Activated naive CD8-positive, alpha-beta T cell treated with anti-CD3 and anti-CD28 coated beads, Interleukin-2, amount 10 ng/mL, durations not matched to agents 7 days and 5 days (primary cell): ENCODE results near the gene ATP2B2. TPM values are rescaled to one million over a fixed set of nuclear protein-coding genes. Genes with fewer than 3 reads are reported as not detected.

Source experiments
- ATAC-seq: fragments of 150-1000 bp; cut with Tn5 transposase; one replicate; pipeline ENCODE4 v1.10.0; 2021; ENCODE audit warnings: low read depth, moderate library complexity
- POLR2A ChIA-PET: fragments of 350-600 bp; sonication (Branson Sonifier 250); formaldehyde crosslinking; loops from one replicate; lab custom pipeline; 2021; ENCODE audit warnings: antibody characterized with exemption; lab: Charles Lee
- DNase-seq: peaks from one replicate; pipeline ENCODE4 v3.0.0; 2021
- H3K27ac Mint-ChIP-seq: one replicate; pipeline ENCODE4 v1.8.0; 2022; ENCODE audit warnings: mild to moderate bottlenecking, mixed read lengths
- H3K27me3 Mint-ChIP-seq: one replicate; pipeline ENCODE4 v1.8.0; 2022; ENCODE audit warnings: mild to moderate bottlenecking, moderate library complexity, mixed read lengths
- H3K36me3 Mint-ChIP-seq: one replicate; pipeline ENCODE4 v1.8.0; 2021; ENCODE audit warnings: mild to moderate bottlenecking, mixed read lengths
- H3K4me1 Mint-ChIP-seq: one replicate; pipeline ENCODE4 v1.8.0; 2021; ENCODE audit warnings: mixed read lengths
- H3K4me3 Mint-ChIP-seq: one replicate; pipeline ENCODE4 v1.8.0; 2022; ENCODE audit warnings: mild to moderate bottlenecking, moderate library complexity, mixed read lengths
- H3K9me3 Mint-ChIP-seq: one replicate; pipeline ENCODE4 v1.8.0; 2021; ENCODE audit warnings: mixed read lengths
- total RNA-seq, 2 experiments: library from RNA; stranded (reverse); gene quantifications; one replicate each; pipeline ENCODE4 v1.2.3, GENCODE V29; 2021

ATP2B2 gene
- total RNA-seq, 2 experiments from 2014 or later: not detected

DNA sequence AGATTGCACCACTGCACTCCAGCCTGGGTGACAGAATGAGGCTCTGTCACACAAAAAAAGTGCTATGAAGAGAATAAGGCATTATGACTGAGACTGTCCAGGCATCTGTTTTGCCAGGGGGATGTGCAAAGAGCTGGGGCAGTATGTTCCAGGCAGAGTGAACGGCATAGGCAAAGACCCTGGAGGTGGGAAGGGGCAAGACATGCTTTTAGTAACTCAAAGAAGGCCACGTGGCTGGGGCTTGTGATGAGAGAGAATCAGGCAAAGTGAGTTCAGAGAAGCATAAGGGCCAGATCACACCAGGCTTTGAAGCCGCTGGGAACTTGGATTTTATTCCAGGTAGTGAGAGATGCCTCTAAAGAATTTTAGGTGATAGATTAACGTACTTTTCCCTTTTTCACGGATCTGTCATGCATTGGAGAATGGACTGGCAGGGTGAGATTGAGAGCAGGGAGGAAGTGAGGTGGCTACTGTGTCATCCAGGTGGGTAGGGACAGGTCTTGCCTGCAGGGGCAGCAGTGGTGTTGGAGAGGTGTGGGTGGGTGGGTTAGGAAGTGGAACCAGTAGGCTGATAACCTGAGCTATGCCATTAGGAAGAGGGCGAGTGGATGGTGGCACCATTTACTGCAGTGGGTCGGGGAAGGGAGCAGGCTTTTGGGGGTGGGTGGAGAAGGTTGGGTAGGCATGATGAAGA, 31.7 kb downstream of the ATP2B2 start:
- Mint-ChIP-seq H3K9me3 (no peaks in the 10 kb centered on the region), H3K4me1 (peaks cover 3% of the 10 kb centered on the region), H3K4me3 (no peak overlapping the region), H3K27ac (no peak overlapping the region), H3K27me3 (peaks cover 21% of the 10 kb centered on the region), H3K36me3 (no peaks in the 10 kb centered on the region)
- no peak for ATAC-seq
- no peak for DNase-seq
- POLR2A ChIA-PET: no interaction called here

GRCh38 chr3:10472877-10473440, 32.4 kb downstream of the ATP2B2 start:
- no peak for DNase-seq
- Mint-ChIP-seq H3K9me3 (no peaks in the 10 kb centered on the region), H3K36me3 (no peaks in the 10 kb centered on the region), H3K27me3 (peaks cover 17% of the 10 kb centered on the region), H3K4me1 (peaks cover 3% of the 10 kb centered on the region), H3K27ac (no peak overlapping the region), H3K4me3 (no peak overlapping the region)
- POLR2A ChIA-PET: no interaction called here
- ATAC-seq: no peak

GRCh38 chr3:10471054-10471688, 34.2 kb downstream of the ATP2B2 start:
- ATAC-seq (no peak), DNase-seq (no peak)
- Mint-ChIP-seq H3K4me3 (no peak overlapping the region), H3K27me3 (peaks cover 17% of the 10 kb centered on the region), H3K4me1 (peaks cover 3% of the 10 kb centered on the region), H3K36me3 (no peaks in the 10 kb centered on the region), H3K9me3 (no peaks in the 10 kb centered on the region), H3K27ac (no peak overlapping the region)
- POLR2A ChIA-PET: no interaction called here

DNA sequence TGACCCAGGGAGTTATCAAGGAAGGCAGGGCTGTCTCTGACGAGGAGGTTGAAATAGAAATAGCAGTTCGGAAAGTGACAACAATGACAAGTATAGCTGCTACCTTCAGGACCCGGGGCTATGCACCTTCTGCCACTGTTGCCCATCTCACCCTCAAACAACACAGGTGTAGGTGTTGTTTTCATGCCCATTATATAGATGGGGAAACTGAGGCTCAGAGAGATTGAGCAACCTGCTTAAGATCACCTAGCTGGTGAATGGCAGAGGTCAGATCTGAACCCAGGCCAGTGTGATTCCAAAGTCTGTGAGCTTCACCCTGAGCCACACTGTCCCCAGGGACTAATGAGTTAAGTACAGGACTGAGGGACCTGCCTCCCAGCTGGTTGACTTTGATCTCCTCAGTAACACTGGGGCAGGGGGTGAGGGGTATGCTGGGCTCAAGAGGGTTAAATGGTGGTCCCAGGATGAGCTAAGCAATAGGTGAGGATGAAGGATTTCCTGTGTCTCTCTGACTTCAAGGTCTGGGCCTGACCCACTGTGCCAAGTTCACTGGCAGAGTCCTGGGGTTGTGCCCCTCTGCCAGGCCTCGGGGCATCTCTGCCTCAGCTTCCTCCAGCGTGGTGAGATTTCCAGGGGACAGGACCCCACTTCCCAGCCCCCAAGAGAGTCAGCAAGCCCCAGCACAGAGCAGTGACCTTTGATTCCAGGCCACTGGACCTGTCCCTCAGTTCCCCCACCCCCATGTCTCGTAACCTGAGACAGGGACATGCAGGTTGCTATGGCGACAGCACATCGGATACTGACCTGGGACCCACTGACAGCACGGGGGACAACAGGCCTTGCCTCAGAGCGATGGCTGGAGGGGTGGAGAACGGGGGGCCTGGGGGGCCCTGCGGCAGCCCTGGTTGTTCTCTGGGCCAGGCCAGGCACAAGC, 35.0 kb downstream of the ATP2B2 start:
- DNase-seq: no peak
- ATAC-seq: no peak
- POLR2A ChIA-PET: no interaction called here
- Mint-ChIP-seq H3K27ac (no peak overlapping the region), H3K4me1 (peaks cover 3% of the 10 kb centered on the region), H3K36me3 (no peaks in the 10 kb centered on the region), H3K27me3 (peaks cover 17% of the 10 kb centered on the region), H3K4me3 (no peak overlapping the region), H3K9me3 (no peaks in the 10 kb centered on the region)

GRCh38 chr3:10469441-10470119, 35.8 kb downstream of the ATP2B2 start:
- H3K4me1 Mint-ChIP-seq: peaks cover 3% of the 10 kb centered on the region
- H3K36me3 Mint-ChIP-seq: no peaks in the 10 kb centered on the region
- no peak for DNase-seq
- POLR2A ChIA-PET: no interaction called here
- ATAC-seq: no peak
- H3K27ac Mint-ChIP-seq: no peak overlapping the region
- no peak overlapping the region for H3K4me3 Mint-ChIP-seq
- no peaks in the 10 kb centered on the region for H3K9me3 Mint-ChIP-seq
- peaks cover 17% of the 10 kb centered on the region for H3K27me3 Mint-ChIP-seq

DNA sequence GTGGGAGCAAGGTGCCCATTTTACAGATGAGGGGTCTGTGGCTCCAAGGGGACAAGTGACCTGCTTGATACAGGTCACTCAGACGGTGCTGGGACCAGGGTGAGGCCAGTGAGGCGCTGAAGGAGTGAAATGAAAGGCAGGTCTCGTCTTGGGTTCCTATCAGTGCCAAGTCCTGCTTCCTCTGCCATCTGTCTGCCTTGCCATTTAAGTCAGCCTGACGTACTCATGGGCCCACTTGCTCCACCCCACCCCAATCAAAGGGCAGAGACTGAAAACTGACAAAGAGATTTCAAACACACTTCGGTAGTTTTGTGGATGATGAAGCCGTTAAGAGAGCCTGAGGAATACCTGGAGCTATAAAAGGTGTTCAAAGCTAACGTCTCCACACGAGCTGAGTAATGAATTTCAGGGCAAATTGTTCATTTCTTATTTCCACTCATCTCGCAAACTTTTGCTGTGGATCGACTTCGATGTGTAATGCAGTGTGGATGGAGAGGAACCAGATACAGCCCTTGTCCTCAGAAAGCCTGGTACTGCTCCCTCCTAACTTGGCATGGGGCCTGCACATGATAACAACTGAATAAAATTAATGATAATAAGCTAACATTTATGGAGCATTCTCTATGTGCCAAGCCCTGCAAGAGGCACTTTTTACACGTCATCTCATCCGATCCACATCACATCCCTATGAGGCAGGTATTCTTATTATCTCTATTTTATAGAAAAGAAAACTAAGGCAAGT, 36.6 kb downstream of the ATP2B2 start:
- Mint-ChIP-seq H3K36me3 (no peaks in the 10 kb centered on the region), H3K4me3 (no peak overlapping the region), H3K27ac (no peak overlapping the region), H3K9me3 (no peaks in the 10 kb centered on the region), H3K4me1 (peaks cover 3% of the 10 kb centered on the region), H3K27me3 (peaks cover 15% of the 10 kb centered on the region)
- ATAC-seq (no peak), DNase-seq (no peak)
- POLR2A ChIA-PET: no interaction called here

DNA sequence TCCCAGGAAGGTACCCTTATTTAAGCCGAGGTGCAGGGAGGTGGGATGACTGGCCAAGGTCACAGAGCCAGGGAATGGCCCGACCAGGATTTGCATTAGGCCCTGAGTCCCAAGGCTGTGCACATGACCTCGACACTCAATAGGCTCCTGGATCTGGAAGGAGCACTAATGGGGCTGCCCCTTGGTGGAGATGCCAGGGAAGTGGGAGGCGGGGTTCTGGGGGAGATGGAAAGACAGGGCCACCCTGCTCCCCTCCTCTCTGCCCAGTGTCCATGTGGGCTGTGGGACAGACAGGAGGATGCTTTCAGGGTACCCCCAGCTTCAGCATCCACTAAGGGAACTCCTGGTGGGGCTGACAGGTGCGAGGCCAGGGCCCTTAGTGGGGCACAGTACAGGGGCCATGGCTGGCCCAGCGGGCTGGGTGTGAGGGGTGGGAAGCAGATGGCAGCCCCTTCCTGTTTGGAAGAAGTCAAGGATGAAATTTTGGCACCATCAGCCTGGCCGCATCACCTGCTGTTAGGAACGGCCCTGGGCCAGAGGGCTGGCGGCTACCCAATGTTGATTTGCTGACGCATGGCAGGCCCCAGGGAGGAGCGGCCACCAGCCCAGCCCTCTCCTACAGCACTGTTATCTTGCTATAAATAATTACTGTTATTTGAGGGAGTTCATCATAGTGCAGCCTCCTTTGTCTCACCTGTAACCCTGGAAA, 37.3 kb downstream of the ATP2B2 start:
- peaks cover 3% of the 10 kb centered on the region for H3K4me1 Mint-ChIP-seq
- POLR2A ChIA-PET: no interaction called here

GRCh38 chr3:10467204-10467603, 38.2 kb downstream of the ATP2B2 start:
- Mint-ChIP-seq H3K4me1 (peaks cover 3% of the 10 kb centered on the region), H3K9me3 (no peaks in the 10 kb centered on the region), H3K4me3 (no peak overlapping the region), H3K36me3 (no peaks in the 10 kb centered on the region), H3K27ac (no peak overlapping the region), H3K27me3 (peaks cover 10% of the 10 kb centered on the region)
- DNase-seq: no peak
- POLR2A ChIA-PET: no interaction called here
- no peak for ATAC-seq

More for the DNA sequence above, 37.3 kb downstream of the ATP2B2 start:
- Mint-ChIP-seq H3K4me3 (no peak overlapping the region), H3K27me3 (peaks cover 13% of the 10 kb centered on the region), H3K36me3 (no peaks in the 10 kb centered on the region), H3K9me3 (no peaks in the 10 kb centered on the region), H3K27ac (no peak overlapping the region)
- DNase-seq: no peak
- ATAC-seq: no peak

- DNase-seq: no peak
Observed at GRCh38 chr3:10466186-10466585, 39.2 kb downstream of the ATP2B2 start.

DNA sequence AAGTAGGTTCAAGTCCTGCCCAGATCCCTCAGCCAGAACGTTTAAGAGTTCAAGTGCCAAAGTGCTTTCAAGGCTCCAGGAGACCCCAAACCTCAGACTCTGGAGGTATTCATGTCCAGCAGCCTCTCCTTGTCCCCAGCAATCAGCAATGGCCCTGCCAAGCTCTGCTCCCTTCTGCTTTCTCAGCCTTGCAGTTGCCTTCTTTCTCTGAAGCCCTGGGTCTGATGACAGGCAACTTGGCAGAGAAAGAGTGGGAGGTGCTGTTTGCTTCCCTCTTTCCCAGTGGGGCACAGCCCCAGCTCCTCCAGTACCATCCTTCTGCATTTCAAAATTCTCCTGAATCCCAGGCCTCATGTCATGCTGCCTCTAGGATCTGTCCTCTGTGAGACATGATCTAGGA, 40.2 kb downstream of the ATP2B2 start:
- Mint-ChIP-seq H3K27me3 (peaks cover 3% of the 10 kb centered on the region), H3K4me1 (no peaks in the 10 kb centered on the region), H3K4me3 (no peak overlapping the region), H3K9me3 (no peaks in the 10 kb centered on the region), H3K27ac (no peak overlapping the region), H3K36me3 (no peaks in the 10 kb centered on the region)
- DNase-seq (no peak), ATAC-seq (no peak)
- POLR2A ChIA-PET: no interaction called here

More at GRCh38 chr3:10466186-10466585, 39.2 kb downstream of the ATP2B2 start:
- Mint-ChIP-seq H3K27me3 (peaks cover 4% of the 10 kb centered on the region), H3K27ac (no peak overlapping the region), H3K9me3 (no peaks in the 10 kb centered on the region), H3K4me3 (no peak overlapping the region), H3K36me3 (no peaks in the 10 kb centered on the region), H3K4me1 (peaks cover under 1% of the 10 kb centered on the region)
- no peak for ATAC-seq
- POLR2A ChIA-PET: no interaction called here

- Mint-ChIP-seq H3K36me3 (no peaks in the 10 kb centered on the region), H3K27me3 (peaks cover 2% of the 10 kb centered on the region), H3K4me3 (no peak overlapping the region), H3K4me1 (no peaks in the 10 kb centered on the region), H3K9me3 (no peaks in the 10 kb centered on the region), H3K27ac (no peak overlapping the region)
- no peak for DNase-seq
- POLR2A ChIA-PET: no interaction called here
- ATAC-seq: no peak
Observed at GRCh38 chr3:10463533-10464434, 41.6 kb downstream of the ATP2B2 start.
